IMR-90 (cell line): ENCODE results near the gene KRTAP7-1.

ENCODE experiments used
- CTCF ChIP-seq: conservative IDR thresholded peaks from 2 replicates; pipeline ENCODE4 v1.5.1; 2012; ENCODE audit warnings: mild to moderate bottlenecking, low read depth, low read length, improper control_type of control experiment
- NFE2L2 ChIP-seq: fragments of 150-350 bp; IDR thresholded peaks from 2 replicates; pipeline ENCODE4 v1.6.1; 2016; ENCODE audit warnings: low read depth, mild to moderate bottlenecking, low read length
- POLR2A ChIP-seq: IDR thresholded peaks from 2 replicates; pipeline ENCODE4 v1.6.1; 2012; ENCODE audit warnings: mild to moderate bottlenecking, low read depth, low read length
- RCOR1 ChIP-seq: IDR thresholded peaks from 2 replicates; pipeline ENCODE4 v1.6.1; 2012; ENCODE audit warnings: mild to moderate bottlenecking, low read length, improper control_type of control experiment; ENCODE audit not compliant: insufficient replicate concordance
- RFX5 ChIP-seq: IDR thresholded peaks from 2 replicates; pipeline ENCODE4 v1.8.0; 2012; ENCODE audit warnings: low read depth, mild to moderate bottlenecking, low read length, moderate library complexity
- SMC3 ChIP-seq: fragments of 150-350 bp; IDR thresholded peaks from 2 replicates; pipeline ENCODE4 v1.6.1; 2016; ENCODE audit warnings: low read depth, mild to moderate bottlenecking, antibody characterized with exemption, low read length, moderate library complexity
- USF2 ChIP-seq: fragments of 150-350 bp; IDR thresholded peaks from 2 replicates; pipeline ENCODE4 v1.6.1; 2017; ENCODE audit warnings: mild to moderate bottlenecking, antibody characterized with exemption, low read length, low read depth

- TF ChIP-seq NFE2L2, result no peak
- TF ChIP-seq POLR2A, result no peak
- TF ChIP-seq CTCF, result no peak
- no peak for TF ChIP-seq SMC3
- TF ChIP-seq RCOR1, result no peak
- TF ChIP-seq USF2, result no peak
- TF ChIP-seq RFX5, result no peak
Observed at GRCh38 chr21:30842990-30843389, 13.4 kb upstream of the KRTAP7-1 start.
